GM19043 (cell line): ENCODE measurements around the gene SIMC1.

Experiments used
- ATAC-seq: cut with Tn5 transposase; IDR thresholded peaks from one replicate; pipeline ENCODE4 v1.9.1; 2021; ENCODE audit warnings: low read depth; ENCODE audit not compliant: unreplicated experiment

The SIMC1 gene

GRCh38 chr5:176384991-176385390 lies 146.8 kb downstream of the SIMC1 start:
- ATAC-seq: no peak

- no peak for ATAC-seq
These were observed 148.3 kb downstream of the SIMC1 start for GRCh38 chr5:176386491-176386890.

GRCh38 chr5:176387384-176387925 lies 149.2 kb downstream of the SIMC1 start:
- no peak for ATAC-seq

- no peak for ATAC-seq
These were observed 149.8 kb downstream of the SIMC1 start for GRCh38 chr5:176388003-176388443.

- peak; percentile 84 for ATAC-seq
These were observed 150.4 kb downstream of the SIMC1 start, which contains the start of the genes HIGD2A and NOP16 for GRCh38 chr5:176388444-176389134. TSS of gene HIGD2A (plus strand) at chr5:176388751. CDS start at chr5:176388820, 69 bp downstream. TSS of gene NOP16 (minus strand) at chr5:176388598. CDS start at chr5:176388539, 59 bp downstream.

- peak; percentile 29 for ATAC-seq
These were observed 151.2 kb downstream of the SIMC1 start for GRCh38 chr5:176389135-176390123.

GRCh38 chr5:176391479-176391878 lies 153.3 kb downstream of the SIMC1 start:
- ATAC-seq: no peak

- ATAC-seq: no peak
These were observed 153.8 kb downstream of the SIMC1 start for GRCh38 chr5:176391999-176392398.

GRCh38 chr5:176392526-176392925 lies 154.3 kb downstream of the SIMC1 start:
- no peak for ATAC-seq

GRCh38 chr5:176394096-176394495 lies 155.9 kb downstream of the SIMC1 start:
- no peak for ATAC-seq

- no peak for ATAC-seq
These were observed 156.9 kb downstream of the SIMC1 start for GRCh38 chr5:176394881-176395675.
